HFFc6 (cell line): ENCODE data around the gene SLC18B1. TPM values are rescaled to one million over a fixed set of nuclear protein-coding genes. Genes with fewer than 3 reads are reported as not detected.

Experiments
- DNase-seq: peaks from one replicate; pipeline ENCODE4 v3.0.0-alpha.2; 2018
- H3K27ac Mint-ChIP-seq: 2 replicates; pipeline ENCODE4 v1.8.0; 2020; ENCODE audit warnings: mild to moderate bottlenecking, mixed read lengths
- H3K27me3 Mint-ChIP-seq: 2 replicates; pipeline ENCODE4 v1.8.0; 2021; ENCODE audit warnings: mild to moderate bottlenecking, moderate library complexity, mixed read lengths; ENCODE audit not compliant: insufficient read depth
- H3K36me3 Mint-ChIP-seq: 2 replicates; pipeline ENCODE4 v1.8.0; 2021; ENCODE audit warnings: low read depth, mixed read lengths
- H3K4me1 Mint-ChIP-seq: 2 replicates; pipeline ENCODE4 v1.8.0; 2020; ENCODE audit warnings: low read depth, mixed read lengths
- H3K4me3 Mint-ChIP-seq: 2 replicates; pipeline ENCODE4 v1.8.0; 2020; ENCODE audit warnings: mild to moderate bottlenecking, moderate library complexity, mixed read lengths
- H3K9me3 Mint-ChIP-seq: 2 replicates; pipeline ENCODE4 v1.8.0; 2020; ENCODE audit warnings: mild to moderate bottlenecking, mixed read lengths
- CTCF ChIP-seq: fragments of 200-600 bp; sonication (generic); IDR thresholded peaks from 2 replicates; pipeline ENCODE4 v1.5.0; 2021; ENCODE audit warnings: antibody characterized with exemption, mild to moderate bottlenecking
- total RNA-seq, 6 experiments: library from RNA; stranded (reverse); fragmentation: NEBNext Ultra II Directional; extraction: Animal tissue kit (Norgen Biotek cat#: 25700); gene quantifications; 2 replicates in 1 of 6; 3 replicates in 5 of 6; pipeline ENCODE4 v1.2.3, GENCODE V29; 2021

Gene SLC18B1
- total RNA-seq, 6 experiments from 2014 or later = 2.9 to 4.1 (median 3.5) TPM

- Mint-ChIP-seq H3K4me3 (no peak overlapping the region), H3K27me3 (no peaks in the 10 kb centered on the region), H3K36me3 (no peaks in the 10 kb centered on the region), H3K27ac (no peak overlapping the region), H3K4me1 (no peaks in the 10 kb centered on the region), H3K9me3 (no peaks in the 10 kb centered on the region)
- no peak for TF ChIP-seq CTCF
- no peak for DNase-seq
Observed at GRCh38 chr6:132750455-132751248, 47.8 kb downstream of the SLC18B1 start.

DNA sequence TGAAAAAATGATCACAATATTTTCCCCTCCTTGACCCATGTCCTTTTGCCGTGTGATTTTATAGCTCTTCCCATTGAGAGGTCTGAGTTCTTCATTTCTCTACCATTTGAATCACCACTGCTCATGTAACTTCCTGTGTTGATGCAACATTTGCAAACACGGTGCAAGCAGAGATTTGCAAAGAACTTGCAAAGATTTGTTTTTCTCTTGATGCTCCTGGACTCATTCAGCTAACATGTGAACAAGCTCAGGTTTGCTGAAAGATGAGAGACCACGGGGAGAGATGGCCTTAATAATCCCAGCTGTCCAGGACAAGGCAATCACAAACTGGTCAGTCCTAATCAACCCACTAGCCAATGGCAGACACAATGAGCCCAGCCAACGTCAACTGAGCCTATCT is 49.3 kb downstream of the SLC18B1 start:
- peak; percentile 1 for DNase-seq
- Mint-ChIP-seq H3K4me3 (no peak overlapping the region), H3K36me3 (no peaks in the 10 kb centered on the region), H3K27ac (no peak overlapping the region), H3K4me1 (no peaks in the 10 kb centered on the region), H3K9me3 (no peaks in the 10 kb centered on the region), H3K27me3 (no peaks in the 10 kb centered on the region)
- TF ChIP-seq CTCF = no peak

DNA sequence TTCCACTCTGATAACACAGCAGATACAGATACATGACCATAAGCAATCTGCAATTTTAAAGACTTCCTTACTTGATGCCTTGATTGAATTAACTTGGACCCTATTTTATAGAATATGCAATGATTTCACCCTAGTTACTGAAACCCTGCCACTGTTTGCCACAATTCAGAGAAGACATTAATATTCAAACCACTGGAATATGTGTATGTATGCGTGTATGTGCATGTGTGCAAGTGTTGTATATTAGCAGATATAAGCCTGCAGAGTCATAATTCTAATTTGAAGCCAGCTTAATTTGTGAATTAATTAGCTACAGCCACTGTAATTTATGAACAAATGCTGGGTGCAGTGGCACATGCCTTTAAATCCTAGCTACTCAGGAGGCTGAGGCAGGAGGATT is 50.0 kb downstream of the SLC18B1 start:
- no peaks in the 10 kb centered on the region for H3K36me3 Mint-ChIP-seq
- DNase-seq = no peak
- no peaks in the 10 kb centered on the region for H3K27me3 Mint-ChIP-seq
- no peaks in the 10 kb centered on the region for H3K4me1 Mint-ChIP-seq
- H3K9me3 Mint-ChIP-seq = no peaks in the 10 kb centered on the region
- no peak overlapping the region for H3K27ac Mint-ChIP-seq
- TF ChIP-seq CTCF = no peak
- no peak overlapping the region for H3K4me3 Mint-ChIP-seq

DNA sequence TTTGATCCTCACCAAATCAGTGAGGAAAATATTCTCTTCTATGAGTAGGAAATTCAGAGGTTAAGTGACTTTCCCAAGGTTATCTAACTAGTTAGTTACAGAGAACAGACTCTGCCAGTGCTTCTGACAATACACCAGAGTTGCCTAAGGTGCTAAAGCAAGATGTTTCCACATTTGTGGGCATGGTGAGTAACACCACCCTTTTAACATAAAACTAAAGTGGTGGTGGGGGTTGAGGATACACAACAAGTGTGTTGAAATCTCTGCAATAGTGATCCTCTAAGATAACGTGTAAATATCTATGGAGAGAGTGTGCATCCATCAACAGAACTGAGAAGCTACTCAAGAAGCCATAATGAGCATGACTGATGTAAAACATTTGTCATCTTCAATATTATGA is 52.4 kb downstream of the SLC18B1 start:
- no peaks in the 10 kb centered on the region; the same call in 1 of the 2 replicates for H3K27me3 Mint-ChIP-seq
- no peaks in the 10 kb centered on the region for H3K36me3 Mint-ChIP-seq
- no peak for TF ChIP-seq CTCF
- no peaks in the 10 kb centered on the region for H3K4me1 Mint-ChIP-seq
- no peak for DNase-seq
- H3K4me3 Mint-ChIP-seq = no peak overlapping the region
- H3K27ac Mint-ChIP-seq = no peak overlapping the region
- H3K9me3 Mint-ChIP-seq = no peaks in the 10 kb centered on the region

- DNase-seq = no peak
- H3K36me3 Mint-ChIP-seq = no peaks in the 10 kb centered on the region
- H3K4me3 Mint-ChIP-seq = no peak overlapping the region
- peaks cover 7% of the 10 kb centered on the region for H3K27me3 Mint-ChIP-seq
- H3K4me1 Mint-ChIP-seq = no peaks in the 10 kb centered on the region
- H3K9me3 Mint-ChIP-seq = no peaks in the 10 kb centered on the region
- no peak overlapping the region for H3K27ac Mint-ChIP-seq
- no peak for TF ChIP-seq CTCF
Observed at GRCh38 chr6:132742495-132742894, 55.9 kb downstream of the SLC18B1 start.
